Keratinocyte (primary cell): ENCODE results near the gene ZBTB11. TPM values are rescaled to one million over a fixed set of nuclear protein-coding genes. Genes with fewer than 3 reads are reported as not detected.
A peak's percentile ranks its signal among the peaks of the same experiment; 100 is the strongest.
"Not testable (repeated sequence)": the region's sequence is repeated elsewhere in the genome, so short reads cannot be mapped to it uniquely, and the experiment has no call there.

ENCODE experiments used
- DNase-seq: peaks from one replicate; pipeline ENCODE4 v3.0.0-alpha.2; 2011; ENCODE audit warnings: low read depth, missing footprints, low spot score
- FAIRE-seq: peaks from 2 replicates; lab custom pipeline; 2011; peaks lifted over from hg19 to GRCh38; lab: Jason Lieb, UNC
- H2AFZ ChIP-seq: 2 replicates; pipeline ENCODE4 v1.6.0; 2012; ENCODE audit warnings: low read length, control low read depth, inconsistent platforms; ENCODE audit not compliant: control insufficient read depth
- H3K27ac ChIP-seq: 2 replicates; pipeline ENCODE4 v1.5.1; 2011; ENCODE audit warnings: low read length; ENCODE audit not compliant: control insufficient read depth, insufficient read depth
- H3K27me3 ChIP-seq: 3 replicates; pipeline ENCODE4 v1.6.0; 2011; ENCODE audit warnings: low read length; ENCODE audit not compliant: control insufficient read depth, insufficient read depth; ENCODE audit errors: extremely low read depth
- H3K36me3 ChIP-seq, 2 experiments: 2 replicates in 1 of 2; 3 replicates in 1 of 2; pipeline ENCODE4 v1.5.1; 2011; ENCODE audit warnings: low read length in 2 of 2, mild to moderate bottlenecking in 1 of 2; ENCODE audit not compliant: control insufficient read depth in 2 of 2, insufficient read depth in 2 of 2; ENCODE audit errors: extremely low read depth in 1 of 2
- H3K4me1 ChIP-seq: 3 replicates; pipeline ENCODE4 v1.5.1; 2011; ENCODE audit warnings: low read length; ENCODE audit not compliant: control insufficient read depth, insufficient read depth; ENCODE audit errors: extremely low read depth
- H3K4me2 ChIP-seq: 3 replicates; pipeline ENCODE4 v1.6.0; 2011; ENCODE audit warnings: low read depth, low read length; ENCODE audit not compliant: control insufficient read depth, insufficient read depth; ENCODE audit errors: extremely low read depth
- H3K4me3 ChIP-seq, 3 experiments: fragments of 200-600 bp in 1 of 3; sonication (generic) in 1 of 3; 2 replicates in 2 of 3; 3 replicates in 1 of 3; pipeline ENCODE4 v1.5.1; 2011 to 2016; ENCODE audit warnings: low read length in 3 of 3, mild to moderate bottlenecking in 3 of 3, control low read depth in 2 of 3, inconsistent platforms in 1 of 3, low read depth in 1 of 3, mixed read lengths in 1 of 3, mixed run types in 1 of 3, moderate library complexity in 1 of 3; ENCODE audit not compliant: control insufficient read depth in 2 of 3, insufficient read depth in 2 of 3; ENCODE audit errors: extremely low read depth in 1 of 3
- H3K79me2 ChIP-seq: 2 replicates; pipeline ENCODE4 v1.6.0; 2012; ENCODE audit warnings: low read length; ENCODE audit not compliant: control insufficient read depth, insufficient read depth
- H3K9ac ChIP-seq: 3 replicates; pipeline ENCODE4 v1.6.0; 2011; ENCODE audit warnings: low read length; ENCODE audit not compliant: control insufficient read depth, insufficient read depth; ENCODE audit errors: extremely low read depth
- H3K9me1 ChIP-seq: 3 replicates; pipeline ENCODE4 v1.6.0; 2011; ENCODE audit warnings: low read length; ENCODE audit not compliant: control insufficient read depth, insufficient read depth; ENCODE audit errors: extremely low read depth
- H3K9me3 ChIP-seq: 2 replicates; pipeline ENCODE4 v1.5.1; 2012; ENCODE audit warnings: low read depth, low read length; ENCODE audit not compliant: control insufficient read depth
- H4K20me1 ChIP-seq: 3 replicates; pipeline ENCODE4 v1.6.0; 2011; ENCODE audit warnings: low read length; ENCODE audit not compliant: control insufficient read depth, insufficient read depth; ENCODE audit errors: extremely low read depth
- EZH2 ChIP-seq: IDR thresholded peaks from one replicate; pipeline ENCODE4 v1.6.1; 2012; ENCODE audit warnings: inconsistent platforms, mild to moderate bottlenecking, low read length, moderate library complexity
- dilution Hi-C: fragments of 300-500 bp; cut with MboI; formaldehyde crosslinking; loops from one replicate; pipeline ENCODE4 v1.7.0; 2020; ENCODE audit warnings: low sequenced_read_pairs; ENCODE audit not compliant: extremely low pct_ligation_motif_present
- polyA plus RNA-seq, 5 experiments: library from polyadenylated mRNA; depleted of rRNA in 3 of 5; stranded (reverse) in 3 of 5; stranded (forward) in 1 of 5; unstranded in 1 of 5; fragments of >200 nt; gene quantifications; 1 replicate in 1 of 5; 2 replicates in 3 of 5; 3 replicates in 1 of 5; pipeline versions ENCODE4 v1.2.1 to v1.2.3, GENCODE V29; 2011 to 2012; ENCODE audit warnings: missing spikeins in 2 of 5, low read depth in 1 of 5, low replicate concordance in 1 of 5
- TF ChIP-seq, protein P1 (sequence below), 3 experiments: IDR thresholded peaks in 1 of 3; conservative IDR thresholded peaks in 1 of 3; optimal IDR thresholded peaks in 1 of 3; 2 replicates in 2 of 3; 3 replicates in 1 of 3; pipeline versions ENCODE3 to v1.5.1; 2011; ENCODE audit warnings: low read length in 3 of 3, mild to moderate bottlenecking in 3 of 3, moderate library complexity in 2 of 3, control low read depth in 1 of 3, inconsistent platforms in 1 of 3; ENCODE audit not compliant: insufficient read depth in 2 of 3; ENCODE audit errors: extremely low read depth in 1 of 3

Gene ZBTB11
- polyA plus RNA-seq, 1 donor (not counting 4 experiments of a cell fraction or from before 2014, with no cell fraction given): 19.7 TPM

DNA sequence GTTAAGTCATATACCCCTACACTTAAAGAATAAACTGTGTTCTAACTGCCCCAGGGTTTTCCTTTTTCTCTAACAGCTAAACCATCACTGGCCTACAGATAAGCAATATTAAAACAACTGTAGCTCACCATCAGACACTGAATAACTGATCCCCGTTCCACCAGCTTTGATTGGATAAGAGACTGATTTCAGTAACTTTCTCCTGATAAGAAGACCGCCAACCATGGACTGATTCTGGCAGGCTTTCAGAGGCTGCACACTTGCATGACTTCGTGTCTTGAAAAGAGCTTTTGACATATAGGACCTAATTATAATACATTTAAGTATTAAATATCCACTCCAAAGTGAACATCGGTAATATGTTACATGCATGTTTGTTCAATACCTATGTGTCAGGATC, 32.2 kb upstream of the ZBTB11 start:
- Histone ChIP-seq H2AFZ (no peak overlapping the region), H4K20me1 (no peaks in the 10 kb centered on the region), H3K4me3 (no peak overlapping the region), H3K27ac (no peak overlapping the region), H3K36me3 (no peaks in the 10 kb centered on the region), H3K27me3 (no peaks in the 10 kb centered on the region), H3K9me3 (no peaks in the 10 kb centered on the region), H3K4me2 (no peak overlapping the region), H3K9me1 (no peaks in the 10 kb centered on the region), H3K79me2 (no peaks in the 10 kb centered on the region), H3K9ac (no peak overlapping the region), H3K4me1 (no peaks in the 10 kb centered on the region)
- dilution Hi-C loops: no loop called here
- TF ChIP-seq EZH2: no peak
- TF ChIP-seq, protein P1, sequence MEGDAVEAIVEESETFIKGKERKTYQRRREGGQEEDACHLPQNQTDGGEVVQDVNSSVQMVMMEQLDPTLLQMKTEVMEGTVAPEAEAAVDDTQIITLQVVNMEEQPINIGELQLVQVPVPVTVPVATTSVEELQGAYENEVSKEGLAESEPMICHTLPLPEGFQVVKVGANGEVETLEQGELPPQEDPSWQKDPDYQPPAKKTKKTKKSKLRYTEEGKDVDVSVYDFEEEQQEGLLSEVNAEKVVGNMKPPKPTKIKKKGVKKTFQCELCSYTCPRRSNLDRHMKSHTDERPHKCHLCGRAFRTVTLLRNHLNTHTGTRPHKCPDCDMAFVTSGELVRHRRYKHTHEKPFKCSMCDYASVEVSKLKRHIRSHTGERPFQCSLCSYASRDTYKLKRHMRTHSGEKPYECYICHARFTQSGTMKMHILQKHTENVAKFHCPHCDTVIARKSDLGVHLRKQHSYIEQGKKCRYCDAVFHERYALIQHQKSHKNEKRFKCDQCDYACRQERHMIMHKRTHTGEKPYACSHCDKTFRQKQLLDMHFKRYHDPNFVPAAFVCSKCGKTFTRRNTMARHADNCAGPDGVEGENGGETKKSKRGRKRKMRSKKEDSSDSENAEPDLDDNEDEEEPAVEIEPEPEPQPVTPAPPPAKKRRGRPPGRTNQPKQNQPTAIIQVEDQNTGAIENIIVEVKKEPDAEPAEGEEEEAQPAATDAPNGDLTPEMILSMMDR (optimal IDR thresholded peaks at IDR 0.05 in 1 of 3, IDR thresholded peaks at IDR 0.05 in 1 of 3, conservative IDR thresholded peaks at IDR 0.05 in 1 of 3; ENCODE audit: extremely low read depth in 1 of 3, insufficient read depth in 2 of 3, low read length in 3 of 3): no peak
- FAIRE-seq (no peak), DNase-seq (no peak)

DNA sequence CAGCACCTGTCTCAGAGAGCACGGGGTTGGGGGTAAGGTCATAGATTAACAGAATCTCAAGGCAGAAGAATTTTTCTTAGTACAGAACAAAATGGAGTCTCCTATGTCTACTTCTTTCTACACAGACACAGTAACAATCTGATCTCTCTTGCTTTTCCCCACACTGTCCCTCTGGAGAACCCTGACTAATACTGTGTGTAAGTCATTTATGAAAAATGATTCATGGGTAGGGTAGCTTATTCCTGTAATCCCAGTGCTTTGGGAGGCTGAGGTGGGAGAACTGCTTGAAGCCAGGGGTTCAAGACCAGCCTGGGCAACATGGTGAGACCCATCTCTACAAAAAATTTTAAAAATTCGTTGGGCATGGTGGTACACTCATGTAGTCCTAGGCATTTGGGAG, 27.7 kb upstream of the ZBTB11 start:
- dilution Hi-C loops, H3K27me3 ChIP-seq, H3K4me2 ChIP-seq, H3K9me3 ChIP-seq, H3K79me2 ChIP-seq, H2AFZ ChIP-seq, H3K4me3 ChIP-seq, H3K27ac ChIP-seq, H3K36me3 ChIP-seq, FAIRE-seq, H3K9me1 ChIP-seq, H4K20me1 ChIP-seq, DNase-seq, H3K9ac ChIP-seq: not testable (repeated sequence)
- H3K4me1 ChIP-seq: peaks cover 14% of the 10 kb centered on the region

DNA sequence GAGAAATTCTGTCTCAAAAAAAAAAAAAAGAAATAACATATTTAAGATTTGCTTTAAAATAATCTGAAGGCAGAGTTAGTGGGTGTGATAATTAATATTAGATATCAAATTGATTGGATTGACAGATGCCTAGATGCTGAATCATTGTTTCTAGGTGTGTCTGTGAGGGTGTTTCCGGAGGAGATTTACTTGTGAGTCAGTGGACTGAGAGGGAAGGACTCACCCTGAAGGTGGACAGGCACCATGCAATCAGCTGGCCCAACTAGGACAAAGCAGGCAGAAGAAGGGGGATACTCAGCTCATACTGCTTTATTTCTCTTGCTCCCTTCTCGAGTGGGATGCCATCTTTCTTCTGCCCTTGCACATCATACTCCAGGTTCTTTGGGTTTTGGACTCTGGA, 26.2 kb upstream of the ZBTB11 start:
- Histone ChIP-seq H3K4me1 (peaks cover 14% of the 10 kb centered on the region), H3K4me3 (peak overlapping the region in 2 of 3 experiments; percentile 7 to 37), H3K9me1 (no peaks in the 10 kb centered on the region), H3K79me2 (no peaks in the 10 kb centered on the region), H4K20me1 (no peaks in the 10 kb centered on the region), H3K9ac (peak overlapping the region; percentile 22), H3K4me2 (peak overlapping the region; percentile 62), H2AFZ (peak overlapping the region; percentile 70), H3K36me3 (no peaks in the 10 kb centered on the region), H3K27me3 (no peaks in the 10 kb centered on the region), H3K27ac (peak overlapping the region; percentile 80), H3K9me3 (no peaks in the 10 kb centered on the region)
- TF ChIP-seq, protein P1 (optimal IDR thresholded peaks at IDR 0.05 in 1 of 3, IDR thresholded peaks at IDR 0.05 in 1 of 3, conservative IDR thresholded peaks at IDR 0.05 in 1 of 3; ENCODE audit: extremely low read depth in 1 of 3, insufficient read depth in 2 of 3, low read length in 3 of 3): no peak
- DNase-seq (no peak), FAIRE-seq (no peak)
- dilution Hi-C loops: no loop called here
